HEK293 (cell line): Measurements from ENCODE around the gene STRA6.

ENCODE experiments used
- CTCF ChIA-PET: fragments of 350-600 bp; formaldehyde crosslinking; extraction: SDS; loops from one replicate; lab custom pipeline; 2021; ENCODE audit warnings: antibody characterized with exemption; lab: Yijun Ruan, JAX
- POLR2A ChIA-PET: fragments of 300-600 bp; formaldehyde crosslinking; extraction: SDS; loops from one replicate; lab custom pipeline; 2020; ENCODE audit warnings: antibody characterized with exemption, inconsistent platforms; lab: Yijun Ruan, JAX
- H3K27ac ChIP-seq: fragments of 200-500 bp; sonication (Bioruptor generic); 2 replicates; pipeline ENCODE4 v1.5.1; 2014; ENCODE audit warnings: low read depth, low read length, control low read depth, inconsistent platforms; ENCODE audit errors: extremely low read depth
- H3K36me3 ChIP-seq, 2 experiments: fragments of 200-500 bp in 1 of 2; sonication (Bioruptor generic) in 1 of 2; 1 replicate in 1 of 2; 2 replicates in 1 of 2; pipeline ENCODE4 v1.5.1; 2014 to 2017; ENCODE audit warnings: inconsistent platforms in 2 of 2, low read length in 2 of 2; ENCODE audit not compliant: control insufficient read depth in 2 of 2, insufficient read depth in 1 of 2
- H3K4me1 ChIP-seq: fragments of 200-500 bp; sonication (Bioruptor generic); 2 replicates; pipeline ENCODE4 v1.5.1; 2014; ENCODE audit warnings: mild to moderate bottlenecking, low read length, inconsistent platforms; ENCODE audit not compliant: control insufficient read depth, insufficient read depth
- H3K4me3 ChIP-seq: 2 replicates; pipeline ENCODE4 v1.5.1; 2011; ENCODE audit warnings: low read depth, mild to moderate bottlenecking, control low read depth, low read length, moderate library complexity
- H3K9me3 ChIP-seq: fragments of 200-500 bp; sonication (Bioruptor generic); 2 replicates; pipeline ENCODE4 v1.5.1; 2014; ENCODE audit warnings: low read depth, low read length, inconsistent platforms; ENCODE audit not compliant: control insufficient read depth, insufficient read depth
- EGR2 ChIP-seq: fragments of 450-650 bp; formaldehyde crosslinking; IDR thresholded peaks from 2 replicates; pipeline ENCODE4 v1.5.1; 2016; ENCODE audit warnings: low read depth, missing biosample characterization, missing genetic modification characterization
- HOXA7 ChIP-seq: sonication (generic); formaldehyde crosslinking; IDR thresholded peaks from 2 replicates; pipeline ENCODE4 v1.8.1; 2022; ENCODE audit warnings: missing genetic modification reagents, borderline replicate concordance
- PRDM1 ChIP-seq: fragments of 450-650 bp; formaldehyde crosslinking; IDR thresholded peaks from 2 replicates; pipeline ENCODE4; 2016; ENCODE audit warnings: missing biosample characterization, missing genetic modification characterization
- ZBTB7A ChIP-seq: fragments of 450-650 bp; formaldehyde crosslinking; IDR thresholded peaks from 2 replicates; pipeline ENCODE4 v1.5.1; 2016; ENCODE audit warnings: low read depth, missing biosample characterization, missing genetic modification characterization
- ZFHX2 ChIP-seq: fragments of 450-650 bp; formaldehyde crosslinking; conservative IDR thresholded peaks from 2 replicates; pipeline ENCODE4 v1.5.1; 2016; ENCODE audit warnings: missing biosample characterization, missing genetic modification characterization
- ZIC2 ChIP-seq: fragments of 450-650 bp; formaldehyde crosslinking; IDR thresholded peaks from 2 replicates; pipeline ENCODE4 v1.5.1; 2016; ENCODE audit warnings: missing biosample characterization, missing genetic modification characterization
- ZNF10 ChIP-seq: fragments of 450-650 bp; formaldehyde crosslinking; IDR thresholded peaks from 2 replicates; pipeline ENCODE4 v1.5.1; 2017; ENCODE audit warnings: missing biosample characterization, missing genetic modification characterization
- ZNF184 ChIP-seq: fragments of 450-650 bp; IDR thresholded peaks from 2 replicates; pipeline ENCODE4 v1.5.1; 2018; ENCODE audit warnings: missing biosample characterization, mild to moderate bottlenecking, missing genetic modification characterization
- ZNF2 ChIP-seq: fragments of 450-650 bp; formaldehyde crosslinking; IDR thresholded peaks from 2 replicates; pipeline ENCODE4 v1.5.1; 2016; ENCODE audit warnings: missing biosample characterization, missing genetic modification characterization
- ZNF311 ChIP-seq: fragments of 450-650 bp; formaldehyde crosslinking; IDR thresholded peaks from 2 replicates; pipeline ENCODE4 v1.5.1; 2017; ENCODE audit warnings: missing biosample characterization, missing genetic modification characterization, borderline replicate concordance
- ZNF501 ChIP-seq: fragments of 450-650 bp; formaldehyde crosslinking; IDR thresholded peaks from 2 replicates; pipeline ENCODE4 v1.5.1; 2016; ENCODE audit warnings: missing biosample characterization, missing genetic modification characterization
- ZNF510 ChIP-seq: fragments of 450-650 bp; formaldehyde crosslinking; IDR thresholded peaks from 2 replicates; pipeline ENCODE4 v1.5.1; 2018; ENCODE audit warnings: mild to moderate bottlenecking, missing genetic modification characterization, missing biosample characterization; ENCODE audit not compliant: insufficient replicate concordance
- ZNF549 ChIP-seq: fragments of 450-650 bp; IDR thresholded peaks from 2 replicates; pipeline ENCODE4 v1.5.1; 2018; ENCODE audit warnings: missing biosample characterization, missing genetic modification characterization, mild to moderate bottlenecking, inconsistent platforms, moderate library complexity
- TF ChIP-seq, protein P1 (sequence below): fragments of 450-650 bp; IDR thresholded peaks from 2 replicates; pipeline ENCODE4 v1.5.1; 2018; ENCODE audit warnings: missing biosample characterization, mild to moderate bottlenecking, missing genetic modification characterization
- TF ChIP-seq, protein P2 (sequence below): sonication (generic); formaldehyde crosslinking; IDR thresholded peaks from 2 replicates; pipeline ENCODE4 v1.8.1; 2022; ENCODE audit warnings: mild to moderate bottlenecking, moderate library complexity, missing genetic modification reagents
- TF ChIP-seq, protein P3 (sequence below): fragments of 450-650 bp; formaldehyde crosslinking; IDR thresholded peaks from 2 replicates; pipeline ENCODE4 v1.5.1; 2017; ENCODE audit warnings: missing biosample characterization, missing genetic modification characterization
- TF ChIP-seq, protein P4 (sequence below): fragments of 450-650 bp; formaldehyde crosslinking; IDR thresholded peaks from 2 replicates; pipeline ENCODE4 v1.5.1; 2016; ENCODE audit warnings: missing biosample characterization, missing genetic modification characterization

The STRA6 gene

DNA sequence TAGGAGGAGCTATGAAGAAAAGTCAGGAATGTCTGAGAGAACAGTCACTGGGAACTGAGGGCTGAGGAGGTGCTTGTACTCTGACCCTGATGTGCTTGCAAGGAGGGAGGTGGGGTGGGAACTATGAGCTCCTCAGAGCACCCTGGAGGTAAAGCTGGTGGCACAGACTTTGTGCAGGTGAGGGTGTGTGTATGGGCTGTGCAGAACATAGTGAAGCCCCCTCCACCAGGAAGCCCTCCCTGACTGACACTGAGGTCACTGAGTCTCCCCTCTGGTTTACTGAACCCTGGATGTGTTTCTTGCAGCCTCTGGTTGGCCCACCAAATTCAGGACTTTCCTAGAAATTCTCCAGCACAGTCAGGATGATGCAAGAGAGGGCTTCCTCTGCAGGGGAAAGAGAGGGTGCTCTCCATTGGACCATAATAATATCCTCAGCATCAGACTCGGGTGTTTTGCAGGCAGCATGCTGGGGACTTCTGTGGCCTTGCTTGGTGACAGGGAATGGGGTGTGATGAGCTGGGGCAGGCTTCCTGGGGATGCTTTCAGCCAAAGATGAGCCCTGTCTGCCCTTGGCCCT lies 30.5 kb downstream of the STRA6 start:
- H3K4me1 ChIP-seq: peaks cover 8% of the 10 kb centered on the region
- no peak overlapping the region for H3K27ac ChIP-seq
- H3K4me3 ChIP-seq: no peak overlapping the region
- H3K36me3 ChIP-seq: no peaks in the 10 kb centered on the region
- TF ChIP-seq, protein P1, sequence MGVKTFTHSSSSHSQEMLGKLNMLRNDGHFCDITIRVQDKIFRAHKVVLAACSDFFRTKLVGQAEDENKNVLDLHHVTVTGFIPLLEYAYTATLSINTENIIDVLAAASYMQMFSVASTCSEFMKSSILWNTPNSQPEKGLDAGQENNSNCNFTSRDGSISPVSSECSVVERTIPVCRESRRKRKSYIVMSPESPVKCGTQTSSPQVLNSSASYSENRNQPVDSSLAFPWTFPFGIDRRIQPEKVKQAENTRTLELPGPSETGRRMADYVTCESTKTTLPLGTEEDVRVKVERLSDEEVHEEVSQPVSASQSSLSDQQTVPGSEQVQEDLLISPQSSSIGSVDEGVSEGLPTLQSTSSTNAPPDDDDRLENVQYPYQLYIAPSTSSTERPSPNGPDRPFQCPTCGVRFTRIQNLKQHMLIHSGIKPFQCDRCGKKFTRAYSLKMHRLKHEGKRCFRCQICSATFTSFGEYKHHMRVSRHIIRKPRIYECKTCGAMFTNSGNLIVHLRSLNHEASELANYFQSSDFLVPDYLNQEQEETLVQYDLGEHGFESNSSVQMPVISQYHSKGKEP (tag by site-specific recombination): no peak
- TF ChIP-seq ZIC2 (tag by site-specific recombination) (peak; percentile 7; the same call in 1 of the 2 replicates), ZNF184 (tag by site-specific recombination) (no peak)
- TF ChIP-seq, protein P2, sequence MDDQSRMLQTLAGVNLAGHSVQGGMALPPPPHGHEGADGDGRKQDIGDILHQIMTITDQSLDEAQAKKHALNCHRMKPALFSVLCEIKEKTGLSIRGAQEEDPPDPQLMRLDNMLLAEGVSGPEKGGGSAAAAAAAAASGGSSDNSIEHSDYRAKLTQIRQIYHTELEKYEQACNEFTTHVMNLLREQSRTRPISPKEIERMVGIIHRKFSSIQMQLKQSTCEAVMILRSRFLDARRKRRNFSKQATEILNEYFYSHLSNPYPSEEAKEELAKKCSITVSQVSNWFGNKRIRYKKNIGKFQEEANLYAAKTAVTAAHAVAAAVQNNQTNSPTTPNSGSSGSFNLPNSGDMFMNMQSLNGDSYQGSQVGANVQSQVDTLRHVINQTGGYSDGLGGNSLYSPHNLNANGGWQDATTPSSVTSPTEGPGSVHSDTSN: no peak
- TF ChIP-seq, protein P3, sequence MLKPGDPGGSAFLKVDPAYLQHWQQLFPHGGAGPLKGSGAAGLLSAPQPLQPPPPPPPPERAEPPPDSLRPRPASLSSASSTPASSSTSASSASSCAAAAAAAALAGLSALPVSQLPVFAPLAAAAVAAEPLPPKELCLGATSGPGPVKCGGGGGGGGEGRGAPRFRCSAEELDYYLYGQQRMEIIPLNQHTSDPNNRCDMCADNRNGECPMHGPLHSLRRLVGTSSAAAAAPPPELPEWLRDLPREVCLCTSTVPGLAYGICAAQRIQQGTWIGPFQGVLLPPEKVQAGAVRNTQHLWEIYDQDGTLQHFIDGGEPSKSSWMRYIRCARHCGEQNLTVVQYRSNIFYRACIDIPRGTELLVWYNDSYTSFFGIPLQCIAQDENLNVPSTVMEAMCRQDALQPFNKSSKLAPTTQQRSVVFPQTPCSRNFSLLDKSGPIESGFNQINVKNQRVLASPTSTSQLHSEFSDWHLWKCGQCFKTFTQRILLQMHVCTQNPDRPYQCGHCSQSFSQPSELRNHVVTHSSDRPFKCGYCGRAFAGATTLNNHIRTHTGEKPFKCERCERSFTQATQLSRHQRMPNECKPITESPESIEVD (tag by site-specific recombination): no peak
- TF ChIP-seq, all 188 proteins: peak for 1
- ChIA-PET POLR2A (interaction anchor here (0.9 to 1.1 kb wide), 2 partner anchors 42 to 43 kb away, joined by 3 to 13 read pairs; partner anchors contain the start of gene ISLR2), CTCF (interaction anchor here (0.6 to 1.6 kb wide), 3 partner anchors 10 to 63 kb away, joined by 3 read pairs; no protein-coding TSS in a partner anchor)
- no peaks in the 10 kb centered on the region for H3K9me3 ChIP-seq

DNA sequence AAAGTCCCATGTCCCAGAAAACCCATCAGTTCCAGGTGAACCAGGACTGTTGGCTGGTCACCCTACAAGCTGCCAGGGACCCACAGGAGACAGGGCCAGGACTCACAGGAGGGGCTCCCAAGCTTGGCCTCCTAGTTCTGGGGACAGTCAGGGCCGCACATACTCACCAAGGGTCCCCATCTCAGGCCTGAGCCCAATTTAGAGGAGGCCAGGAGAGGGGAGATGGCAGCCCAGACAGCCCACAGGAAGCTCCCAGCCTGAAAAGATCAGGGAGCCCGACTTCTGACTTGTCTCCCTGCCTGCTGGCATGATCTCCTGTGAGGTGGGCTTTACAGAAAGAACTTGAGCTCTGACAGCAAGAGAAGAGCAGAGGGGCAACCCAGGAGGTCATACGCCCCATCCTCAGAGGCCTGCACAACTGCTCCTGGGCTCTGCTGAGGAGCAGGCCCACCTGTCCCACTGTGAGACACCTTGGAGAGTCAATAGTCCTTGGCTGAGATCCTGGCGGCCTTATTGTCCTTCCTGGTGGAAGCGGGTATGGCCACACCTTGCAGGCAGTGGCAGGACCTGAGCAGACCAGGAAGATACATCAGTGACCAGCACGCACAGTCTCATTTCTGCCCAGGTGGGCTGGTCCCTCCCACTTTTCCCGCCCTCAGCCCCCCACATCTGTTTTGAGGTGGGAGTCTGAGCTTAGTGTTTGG lies 31.6 kb downstream of the STRA6 start:
- Histone ChIP-seq H3K9me3 (no peaks in the 10 kb centered on the region), H3K4me3 (no peak overlapping the region), H3K4me1 (peaks cover 8% of the 10 kb centered on the region), H3K27ac (no peak overlapping the region), H3K36me3 (no peaks in the 10 kb centered on the region)
- CTCF ChIA-PET: interaction anchor here (0.6 to 1.3 kb wide), 2 partner anchors 137 to 148 kb away, joined by 3 to 4 read pairs; no protein-coding TSS in a partner anchor
- POLR2A ChIA-PET: interaction anchor here (0.9 kb wide), 1 partner anchor 40 kb away, joined by 13 read pairs; the partner anchor contains the start of gene ISLR2
- peak; percentile 43; the same call in 1 of the 2 replicates for TF ChIP-seq ZFHX2 (tag by site-specific recombination)
- TF ChIP-seq ZNF549 (tag by site-specific recombination): no peak
- TF ChIP-seq ZNF501 (tag by site-specific recombination): no peak
- peak; percentile 13; the same call in 1 of the 2 replicates for TF ChIP-seq EGR2
- no peak for TF ChIP-seq HOXA7 (CRISPR knock-in tag)

DNA sequence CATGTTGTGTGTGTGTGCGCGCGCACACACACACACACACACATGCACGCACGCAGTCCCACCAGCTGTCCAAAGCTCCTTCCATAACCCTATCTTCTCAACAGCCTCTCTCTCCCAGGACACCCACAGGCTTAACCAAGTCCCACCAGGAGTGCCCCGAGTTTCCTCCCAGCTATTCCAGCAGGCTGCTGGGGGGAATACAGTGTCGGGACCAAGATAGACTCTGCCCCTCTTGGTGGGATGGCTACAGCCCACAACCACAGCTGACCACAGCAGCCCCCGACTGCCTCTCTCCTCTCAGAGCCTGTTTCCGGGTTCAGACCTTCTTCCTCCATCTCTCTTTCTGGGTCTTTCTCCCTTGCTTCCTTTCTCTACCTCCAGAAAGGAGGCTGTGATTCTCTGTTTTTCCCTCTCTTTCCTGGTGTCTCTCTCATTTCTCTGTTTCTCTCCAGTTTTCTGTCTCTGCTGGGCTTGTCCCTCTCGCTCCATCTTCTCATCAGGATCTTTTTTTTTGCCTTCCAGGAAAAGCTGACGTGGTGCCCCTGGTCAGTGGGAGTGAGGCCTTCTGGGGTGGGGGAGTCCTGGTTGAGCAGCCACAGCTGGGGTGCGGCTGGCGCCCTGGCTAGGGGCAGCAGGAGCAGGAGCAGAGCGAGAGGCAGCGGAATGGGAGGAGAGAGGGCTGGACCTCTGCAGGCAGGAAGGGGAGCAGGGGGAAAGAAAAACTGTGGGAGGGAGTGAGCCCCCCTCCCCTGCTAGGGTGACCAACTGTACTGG lies 32.3 kb downstream of the STRA6 start:
- CTCF ChIA-PET: interaction anchor here (0.6 to 1.5 kb wide), 4 partner anchors 13 to 137 kb away, joined by 3 to 4 read pairs (median 3); no protein-coding TSS in a partner anchor
- no peak for TF ChIP-seq ZBTB7A (tag by site-specific recombination)
- TF ChIP-seq ZNF311 (tag by site-specific recombination): no peak
- no peak for TF ChIP-seq ZNF510
- TF ChIP-seq ZNF2 (tag by site-specific recombination): no peak
- TF ChIP-seq, protein P4, sequence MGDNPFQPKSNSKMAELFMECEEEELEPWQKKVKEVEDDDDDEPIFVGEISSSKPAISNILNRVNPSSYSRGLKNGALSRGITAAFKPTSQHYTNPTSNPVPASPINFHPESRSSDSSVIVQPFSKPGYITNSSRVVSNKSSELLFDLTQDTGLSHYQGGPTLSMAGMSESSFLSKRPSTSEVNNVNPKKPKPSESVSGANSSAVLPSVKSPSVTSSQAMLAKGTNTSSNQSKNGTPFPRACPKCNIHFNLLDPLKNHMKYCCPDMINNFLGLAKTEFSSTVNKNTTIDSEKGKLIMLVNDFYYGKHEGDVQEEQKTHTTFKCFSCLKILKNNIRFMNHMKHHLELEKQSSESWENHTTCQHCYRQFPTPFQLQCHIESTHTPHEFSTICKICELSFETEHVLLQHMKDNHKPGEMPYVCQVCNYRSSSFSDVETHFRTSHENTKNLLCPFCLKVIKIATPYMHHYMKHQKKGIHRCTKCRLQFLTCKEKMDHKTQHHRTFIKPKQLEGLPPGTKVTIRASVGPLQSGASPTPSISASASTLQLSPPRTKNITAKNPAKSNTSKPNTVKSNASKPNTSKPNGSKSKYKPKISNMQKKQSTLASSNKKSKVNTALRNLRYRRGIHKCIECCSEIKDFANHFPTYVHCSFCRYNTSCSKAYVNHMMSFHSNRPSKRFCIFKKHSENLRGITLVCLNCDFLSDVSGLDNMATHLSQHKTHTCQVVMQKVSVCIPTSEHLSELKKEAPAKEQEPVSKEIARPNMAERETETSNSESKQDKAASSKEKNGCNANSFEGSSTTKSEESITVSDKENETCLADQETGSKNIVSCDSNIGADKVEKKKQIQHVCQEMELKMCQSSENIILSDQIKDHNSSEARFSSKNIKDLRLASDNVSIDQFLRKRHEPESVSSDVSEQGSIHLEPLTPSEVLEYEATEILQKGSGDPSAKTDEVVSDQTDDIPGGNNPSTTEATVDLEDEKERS: no peak
- TF ChIP-seq PRDM1 (tag by site-specific recombination): peak; percentile 43; the same call in 1 of the 2 replicates
- no peak for TF ChIP-seq ZNF10 (tag by site-specific recombination)

More for the DNA sequence above, 32.3 kb downstream of the STRA6 start:
- Histone ChIP-seq H3K4me3 (no peak overlapping the region), H3K4me1 (peaks cover 8% of the 10 kb centered on the region), H3K27ac (no peak overlapping the region), H3K36me3 (no peaks in the 10 kb centered on the region), H3K9me3 (no peaks in the 10 kb centered on the region)
- POLR2A ChIA-PET: no interaction called here
